Mesothelial cell of epicardium (in vitro differentiated cells): Measurements from ENCODE around the gene NRP1. TPM values are rescaled to one million over a fixed set of nuclear protein-coding genes. Genes with fewer than 3 reads are reported as not detected.

Experiments used
- DNase-seq, 2 experiments: peaks; one replicate each; pipeline ENCODE4 v3.0.0; 2021; ENCODE audit warnings: low spot score in 2 of 2; ENCODE audit not compliant: unreplicated experiment in 2 of 2
- H3K27ac Mint-ChIP-seq: 2 replicates; pipeline ENCODE4 v1.8.0; 2021; ENCODE audit warnings: mixed read lengths
- H3K27me3 Mint-ChIP-seq: 2 replicates; pipeline ENCODE4 v1.8.0; 2021; ENCODE audit warnings: low read depth, mixed read lengths
- H3K36me3 Mint-ChIP-seq: 2 replicates; pipeline ENCODE4 v1.8.0; 2021; ENCODE audit warnings: mixed read lengths
- H3K4me1 Mint-ChIP-seq: 2 replicates; pipeline ENCODE4 v1.8.0; 2021; ENCODE audit warnings: mixed read lengths
- H3K4me3 Mint-ChIP-seq: 2 replicates; pipeline ENCODE4 v1.8.0; 2021; ENCODE audit warnings: mild to moderate bottlenecking, moderate library complexity, mixed read lengths
- H3K9me3 Mint-ChIP-seq: 2 replicates; pipeline ENCODE4 v1.8.0; 2021; ENCODE audit warnings: mixed read lengths
- total RNA-seq: library from RNA; stranded (reverse); gene quantifications from 3 replicates; pipeline ENCODE4 v1.2.1, GENCODE V29; 2021
- TF ChIP-seq, protein P1 (sequence below): fragments of 200-600 bp; sonication (generic); IDR thresholded peaks from one replicate; pipeline ENCODE4 v1.5.0; 2021; ENCODE audit warnings: antibody characterized with exemption; ENCODE audit not compliant: unreplicated experiment

NRP1 gene
- total RNA-seq, 1 donor from 2014 or later, result 47.7 TPM

DNA sequence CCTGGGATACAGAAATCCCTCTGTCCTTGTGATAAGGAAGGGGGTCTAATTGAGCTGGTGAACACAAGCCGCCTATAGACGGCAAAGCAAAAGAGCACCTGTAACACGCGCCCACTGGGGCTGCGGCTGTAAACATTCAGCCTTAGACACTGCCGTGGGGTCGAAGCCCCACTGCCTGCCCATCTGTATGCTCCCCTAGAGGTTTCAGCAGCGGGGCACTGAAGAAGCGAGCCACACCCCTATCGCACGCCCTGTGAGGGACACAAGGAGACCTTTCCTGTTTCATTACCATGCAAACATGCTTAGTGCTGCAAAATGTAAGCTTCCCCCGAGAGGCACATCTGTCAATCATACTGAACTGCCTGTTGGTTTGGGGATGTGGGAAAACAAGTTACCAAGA lies 82.1 kb downstream of the NRP1 start:
- Mint-ChIP-seq H3K27ac (no peak overlapping the region), H3K4me3 (no peak overlapping the region), H3K9me3 (no peaks in the 10 kb centered on the region), H3K36me3 (peaks cover 61% of the 10 kb centered on the region), H3K4me1 (peaks cover 7% of the 10 kb centered on the region), H3K27me3 (no peaks in the 10 kb centered on the region)
- no peak for DNase-seq
- TF ChIP-seq, protein P1, sequence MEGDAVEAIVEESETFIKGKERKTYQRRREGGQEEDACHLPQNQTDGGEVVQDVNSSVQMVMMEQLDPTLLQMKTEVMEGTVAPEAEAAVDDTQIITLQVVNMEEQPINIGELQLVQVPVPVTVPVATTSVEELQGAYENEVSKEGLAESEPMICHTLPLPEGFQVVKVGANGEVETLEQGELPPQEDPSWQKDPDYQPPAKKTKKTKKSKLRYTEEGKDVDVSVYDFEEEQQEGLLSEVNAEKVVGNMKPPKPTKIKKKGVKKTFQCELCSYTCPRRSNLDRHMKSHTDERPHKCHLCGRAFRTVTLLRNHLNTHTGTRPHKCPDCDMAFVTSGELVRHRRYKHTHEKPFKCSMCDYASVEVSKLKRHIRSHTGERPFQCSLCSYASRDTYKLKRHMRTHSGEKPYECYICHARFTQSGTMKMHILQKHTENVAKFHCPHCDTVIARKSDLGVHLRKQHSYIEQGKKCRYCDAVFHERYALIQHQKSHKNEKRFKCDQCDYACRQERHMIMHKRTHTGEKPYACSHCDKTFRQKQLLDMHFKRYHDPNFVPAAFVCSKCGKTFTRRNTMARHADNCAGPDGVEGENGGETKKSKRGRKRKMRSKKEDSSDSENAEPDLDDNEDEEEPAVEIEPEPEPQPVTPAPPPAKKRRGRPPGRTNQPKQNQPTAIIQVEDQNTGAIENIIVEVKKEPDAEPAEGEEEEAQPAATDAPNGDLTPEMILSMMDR, result no peak

DNA sequence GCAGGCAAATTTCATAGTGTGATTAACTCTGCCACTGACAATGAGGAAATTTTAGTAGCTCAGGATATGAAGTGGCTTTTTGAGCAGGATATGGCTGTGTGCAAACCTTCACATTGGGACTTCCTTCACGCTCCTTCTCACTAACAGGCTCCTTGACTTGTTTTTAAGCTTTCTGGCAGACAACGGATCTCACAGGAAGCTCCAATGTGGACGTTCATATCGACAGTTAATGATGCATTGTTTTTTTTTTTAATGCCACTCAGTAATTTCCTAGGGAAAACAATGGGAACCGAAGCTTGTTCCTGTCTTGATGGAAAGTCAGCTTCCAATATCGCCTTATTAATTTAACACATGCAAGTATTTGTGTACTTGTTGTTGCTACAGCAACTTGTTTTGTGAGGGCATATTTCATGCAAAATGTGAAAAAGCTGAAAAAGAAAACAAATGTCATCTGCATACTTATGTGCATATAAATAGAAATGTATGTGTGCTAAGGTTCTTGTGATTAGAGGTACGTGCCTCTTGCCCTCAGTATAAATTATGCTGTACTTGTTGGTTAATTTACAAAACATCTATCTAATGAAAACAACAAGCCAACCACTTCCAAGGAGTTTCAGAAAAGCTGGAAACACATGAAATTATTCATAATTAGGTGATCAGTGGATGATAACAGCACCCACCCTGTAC lies 84.7 kb downstream of the NRP1 start:
- no peak overlapping the region for H3K27ac Mint-ChIP-seq
- peaks cover 7% of the 10 kb centered on the region for H3K4me1 Mint-ChIP-seq
- no peaks in the 10 kb centered on the region for H3K27me3 Mint-ChIP-seq
- H3K36me3 Mint-ChIP-seq, result peaks cover 54% of the 10 kb centered on the region
- TF ChIP-seq, protein P1, result no peak
- H3K9me3 Mint-ChIP-seq, result no peaks in the 10 kb centered on the region
- no peak overlapping the region for H3K4me3 Mint-ChIP-seq
- no peak for DNase-seq

DNA sequence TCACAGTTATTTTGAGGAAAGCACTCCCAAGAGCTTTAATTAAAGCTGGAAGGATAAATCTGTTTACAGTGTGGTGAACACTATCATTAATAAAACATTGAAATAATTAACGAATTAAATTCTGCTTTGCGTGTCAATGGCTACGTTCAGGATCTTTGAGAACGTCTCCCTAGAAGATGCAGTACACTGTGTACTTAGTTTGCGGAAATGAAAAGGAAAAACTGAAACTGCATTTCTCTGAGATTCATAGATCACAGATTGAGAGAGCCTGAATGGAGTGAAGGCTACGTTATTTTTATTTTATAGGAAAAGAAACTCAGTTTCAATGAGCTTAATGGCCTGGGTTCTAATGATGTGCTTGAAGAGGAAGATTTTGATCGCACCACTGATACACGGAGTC lies 85.3 kb downstream of the NRP1 start:
- Mint-ChIP-seq H3K27me3 (no peaks in the 10 kb centered on the region), H3K9me3 (no peaks in the 10 kb centered on the region), H3K27ac (no peak overlapping the region), H3K36me3 (peaks cover 52% of the 10 kb centered on the region), H3K4me1 (peaks cover 12% of the 10 kb centered on the region), H3K4me3 (no peak overlapping the region)
- TF ChIP-seq, protein P1, result no peak
- DNase-seq, result no peak

DNA sequence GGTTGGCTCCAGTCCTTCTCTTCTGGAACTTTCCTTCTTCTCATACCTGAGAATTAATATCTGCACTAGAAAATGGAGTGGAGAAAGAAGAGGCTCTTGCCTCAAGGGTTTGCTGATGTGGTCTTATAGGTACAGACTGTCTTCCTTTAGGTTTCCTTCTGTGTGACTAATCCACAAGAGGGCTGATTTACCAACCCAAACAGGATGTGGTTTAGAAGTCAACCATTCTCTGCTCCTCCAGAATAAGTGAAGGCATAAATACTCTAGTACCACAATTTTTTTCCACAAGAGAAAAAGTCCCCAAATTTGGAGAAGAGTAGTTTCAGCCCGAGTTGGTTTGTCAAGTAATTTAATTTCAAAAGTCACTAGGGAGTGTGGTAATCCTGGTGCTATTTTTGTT lies 85.8 kb downstream of the NRP1 start:
- Mint-ChIP-seq H3K27me3 (no peaks in the 10 kb centered on the region), H3K4me1 (peaks cover 13% of the 10 kb centered on the region), H3K9me3 (no peaks in the 10 kb centered on the region), H3K27ac (no peak overlapping the region), H3K4me3 (no peak overlapping the region), H3K36me3 (peaks cover 47% of the 10 kb centered on the region)
- TF ChIP-seq, protein P1, result no peak
- no peak for DNase-seq

DNA sequence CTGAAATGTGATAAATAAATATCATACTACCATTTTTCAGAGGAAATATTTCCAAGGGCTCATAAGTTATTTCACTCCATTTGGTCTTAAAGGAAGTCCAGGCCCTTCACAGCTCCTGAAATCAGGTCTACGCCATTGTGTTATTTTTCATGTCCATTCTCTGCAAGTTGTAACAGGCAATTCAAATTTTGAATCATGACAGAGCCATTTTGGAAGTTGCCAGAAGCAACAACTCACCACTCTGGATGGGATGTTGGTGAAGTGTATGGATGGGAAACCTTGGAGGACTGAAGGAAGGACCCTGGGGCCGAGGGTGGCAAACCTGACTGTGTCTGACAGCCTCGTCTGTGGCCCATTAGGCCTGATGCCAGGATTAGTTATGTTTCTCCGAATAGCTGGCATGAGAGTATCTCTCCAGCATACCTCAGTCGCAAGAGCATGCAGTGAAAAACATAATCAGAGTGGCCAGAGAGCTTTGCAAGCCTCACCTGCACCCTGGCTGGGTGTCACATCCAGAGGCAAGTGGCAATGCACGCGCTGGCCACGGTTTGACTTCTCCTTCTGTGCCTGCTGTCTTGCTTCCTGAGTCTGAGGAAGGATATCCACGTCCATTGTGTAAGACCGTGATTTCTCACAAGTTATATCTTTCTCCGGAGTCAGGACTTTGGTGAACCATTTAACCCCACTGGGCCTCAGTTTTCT lies 87.1 kb downstream of the NRP1 start:
- Mint-ChIP-seq H3K36me3 (peaks cover 35% of the 10 kb centered on the region), H3K27ac (no peak overlapping the region), H3K4me1 (peaks cover 6% of the 10 kb centered on the region), H3K27me3 (no peaks in the 10 kb centered on the region), H3K9me3 (no peaks in the 10 kb centered on the region), H3K4me3 (no peak overlapping the region)
- TF ChIP-seq, protein P1, result no peak
- no peak for DNase-seq
